ENCODE results near the gene PAPPA2. TPM values are rescaled to one million over a fixed set of nuclear protein-coding genes. Genes with fewer than 3 reads are reported as not detected.

PAPPA2 gene
- total and polyA plus RNA-seq, 9 of the 15 experiments (the other 6 are each of a cell fraction or from before 2014, with no cell fraction given): 0.01 to 0.15 (median 0.05) TPM; not detected in 2

DNA sequence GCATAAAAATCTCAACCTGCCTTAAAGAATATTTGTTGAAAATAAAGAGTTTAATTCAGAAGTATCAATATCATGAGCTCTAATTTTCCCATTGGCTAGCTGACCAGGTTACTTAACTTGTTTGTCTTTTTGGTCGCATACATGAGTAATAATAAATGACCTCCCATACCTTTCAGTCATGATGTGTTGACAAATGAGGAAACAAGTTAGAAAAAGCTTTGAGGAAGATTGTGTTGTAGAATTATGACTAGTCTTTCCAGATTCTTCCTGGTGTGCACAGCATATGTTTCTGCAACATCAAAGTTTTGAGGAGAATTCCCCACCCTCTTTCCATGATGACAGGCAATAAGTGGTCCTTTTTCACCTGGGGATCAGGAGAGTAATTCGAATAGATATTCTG lies 17.6 kb upstream of the PAPPA2 start (continued):
- TF ChIP-seq XRCC4 (IDR thresholded peaks at IDR 0.05; ENCODE audit: extremely low read depth, insufficient read depth, insufficient read length): no peak

GRCh38 chr1:176448340-176448739 lies 14.6 kb upstream of the PAPPA2 start:
- Histone ChIP-seq H3K27me3 (ENCODE audit: control insufficient read depth in 2 of 2, insufficient read depth in 2 of 2, low read length in 2 of 2) (0 out of 5 replicates have a peak, but pooled peaks cover 0 to 4% of the 10 kb centered on the region in 2 experiments), H3K9me1 (ENCODE audit: control insufficient read depth, insufficient read depth, low read length) (no peaks in the 10 kb centered on the region), H2AFZ (ENCODE audit: low read depth, low read length) (no peak overlapping the region), H3K4me2 (ENCODE audit: insufficient read depth, low read length) (no peak overlapping the region), H3K4me1 (replicated peaks in 1 of 2; ENCODE audit: control insufficient read depth in 2 of 2, insufficient read depth in 2 of 2, low read length in 2 of 2) (no peaks in the 10 kb centered on the region), H3K36me3 (ENCODE audit: control insufficient read depth, insufficient read depth, low read length) (no peaks in the 10 kb centered on the region), H3K9me3 (replicated peaks; ENCODE audit: control insufficient read depth, insufficient read depth, low read depth, low read length) (no peaks in the 10 kb centered on the region), H3K27ac (ENCODE audit: extremely low read depth, low read depth, low read length) (no peak overlapping the region), H3K9ac (ENCODE audit: insufficient read depth in 1 of 2, low read depth in 2 of 2, low read length in 2 of 2) (no peak overlapping the region), H3K79me2 (ENCODE audit: control insufficient read depth, insufficient read depth, low read length) (no peaks in the 10 kb centered on the region), H4K20me1 (replicated peaks; ENCODE audit: control insufficient read depth, insufficient read depth, low read length) (no peaks in the 10 kb centered on the region), H3K4me3 (no peak overlapping the region)
- no peak for FAIRE-seq
- in situ Hi-C loops (cut with MboI): no loop called here
- intact Hi-C loops (cut with micrococcal nuclease): no loop called here
- no peak for ATAC-seq
- POLR2A ChIA-PET: interaction anchor here (1.3 kb wide), 1 partner anchor 9 kb away, joined by 3 read pairs; no protein-coding TSS in a partner anchor
- WGBS (ENCODE audit: insufficient coverage, low coverage, missing lambda C conversion rate): 3% methylated on average over 4 of the region's 4 CpGs
- no peak for DNase-seq (ENCODE audit: extremely low read depth in 1 of 4, low spot score in 3 of 4)
- CTCF ChIA-PET (ENCODE audit: low intra/inter-chr PET ratio): no interaction called here
- BruUV-seq (replicated peaks): no TSS peak
- TF ChIP-seq GTF2A2 (tag; IDR thresholded peaks at IDR 0.05) (no peak), SAP30 (IDR thresholded peaks at IDR 0.05; ENCODE audit: borderline replicate concordance, insufficient read depth, low read depth, low read length, poor library complexity, severe bottlenecking) (no peak), ZC3H8 (IDR thresholded peaks at IDR 0.05) (no peak), SNIP1 (IDR thresholded peaks at IDR 0.05; ENCODE audit: low read depth) (no peak), HMG20A (CRISPR knock-in tag; conservative IDR thresholded peaks at IDR 0.05) (no peak), CHD4 (IDR thresholded peaks at IDR 0.05; ENCODE audit: insufficient read depth, insufficient replicate concordance, low read depth, low read length, poor library complexity, severe bottlenecking) (no peak), POLR3G (IDR thresholded peaks at IDR 0.05; ENCODE audit: extremely low read depth, insufficient read length, insufficient replicate concordance) (no peak), STAT6 (CRISPR knock-in tag; IDR thresholded peaks at IDR 0.05) (no peak), THRAP3 (IDR thresholded peaks at IDR 0.05; ENCODE audit: borderline replicate concordance) (no peak), POLR2G (IDR thresholded peaks at IDR 0.05; ENCODE audit: low read depth, low read length) (no peak), BHLHE40 (IDR thresholded peaks at IDR 0.05; ENCODE audit: low read length) (no peak)
- TF ChIP-seq, protein P1, sequence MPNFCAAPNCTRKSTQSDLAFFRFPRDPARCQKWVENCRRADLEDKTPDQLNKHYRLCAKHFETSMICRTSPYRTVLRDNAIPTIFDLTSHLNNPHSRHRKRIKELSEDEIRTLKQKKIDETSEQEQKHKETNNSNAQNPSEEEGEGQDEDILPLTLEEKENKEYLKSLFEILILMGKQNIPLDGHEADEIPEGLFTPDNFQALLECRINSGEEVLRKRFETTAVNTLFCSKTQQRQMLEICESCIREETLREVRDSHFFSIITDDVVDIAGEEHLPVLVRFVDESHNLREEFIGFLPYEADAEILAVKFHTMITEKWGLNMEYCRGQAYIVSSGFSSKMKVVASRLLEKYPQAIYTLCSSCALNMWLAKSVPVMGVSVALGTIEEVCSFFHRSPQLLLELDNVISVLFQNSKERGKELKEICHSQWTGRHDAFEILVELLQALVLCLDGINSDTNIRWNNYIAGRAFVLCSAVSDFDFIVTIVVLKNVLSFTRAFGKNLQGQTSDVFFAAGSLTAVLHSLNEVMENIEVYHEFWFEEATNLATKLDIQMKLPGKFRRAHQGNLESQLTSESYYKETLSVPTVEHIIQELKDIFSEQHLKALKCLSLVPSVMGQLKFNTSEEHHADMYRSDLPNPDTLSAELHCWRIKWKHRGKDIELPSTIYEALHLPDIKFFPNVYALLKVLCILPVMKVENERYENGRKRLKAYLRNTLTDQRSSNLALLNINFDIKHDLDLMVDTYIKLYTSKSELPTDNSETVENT (CRISPR knock-in tag; IDR thresholded peaks at IDR 0.05): no peak
